DMS53 treated with DMSO at 0.1 percent for 48 hours (cell line): ENCODE results near the gene LATS2.
A peak's percentile ranks its signal among the peaks of the same experiment; 100 is the strongest.

Experiments
- DNase-seq: peaks from one replicate; lab custom pipeline; 2025; ENCODE audit not compliant: unreplicated experiment; lab: John Stamatoyannopoulos, UW

Gene LATS2

GRCh38 chr13:21020176-21020575 lies 41.2 kb downstream of the LATS2 start:
- no peak for DNase-seq

- no peak for DNase-seq
Observed at GRCh38 chr13:21018220-21018619, 43.2 kb downstream of the LATS2 start.

GRCh38 chr13:21016487-21016886 lies 44.9 kb downstream of the LATS2 start:
- no peak for DNase-seq

GRCh38 chr13:21015284-21015683 lies 46.1 kb downstream of the LATS2 start:
- no peak for DNase-seq

GRCh38 chr13:21014502-21015170 lies 46.8 kb downstream of the LATS2 start:
- DNase-seq: peak; percentile 28

GRCh38 chr13:21014139-21014501 lies 47.3 kb downstream of the LATS2 start:
- DNase-seq: no peak

GRCh38 chr13:21013682-21014038 lies 47.7 kb downstream of the LATS2 start:
- no peak for DNase-seq

- DNase-seq: no peak
Observed at GRCh38 chr13:21012841-21013681, 48.3 kb downstream of the LATS2 start.

GRCh38 chr13:21012211-21012610 lies 49.2 kb downstream of the LATS2 start:
- DNase-seq: no peak

- DNase-seq: no peak
Observed at GRCh38 chr13:21011378-21011777, 50.0 kb downstream of the LATS2 start.

- no peak for DNase-seq
Observed at GRCh38 chr13:21010621-21011020, 50.8 kb downstream of the LATS2 start.

GRCh38 chr13:21009036-21009435 lies 52.4 kb downstream of the LATS2 start:
- no peak for DNase-seq

GRCh38 chr13:21008026-21008425 lies 53.4 kb downstream of the LATS2 start:
- no peak for DNase-seq

GRCh38 chr13:21006141-21007005 lies 55.0 kb downstream of the LATS2 start:
- DNase-seq: no peak

- no peak for DNase-seq
Observed at GRCh38 chr13:21005193-21005592, 56.2 kb downstream of the LATS2 start.

GRCh38 chr13:21001471-21001870 lies 59.9 kb downstream of the LATS2 start:
- no peak for DNase-seq

GRCh38 chr13:21000647-21001046 lies 60.7 kb downstream of the LATS2 start:
- no peak for DNase-seq

- no peak for DNase-seq
Observed at GRCh38 chr13:20998649-20999415, 62.6 kb downstream of the LATS2 start.

- DNase-seq: no peak
Observed at GRCh38 chr13:20997301-20998161, 63.9 kb downstream of the LATS2 start.

- DNase-seq: no peak
Observed at GRCh38 chr13:20995245-20995838, 66.0 kb downstream of the LATS2 start.
